ENCODE measurements around the gene TRIP10. TPM values are rescaled to one million over a fixed set of nuclear protein-coding genes. Genes with fewer than 3 reads are reported as not detected.

TRIP10 gene
- total and polyA plus RNA-seq, 2 of the 13 experiments (the other 11 are each of a cell fraction or from before 2014, with no cell fraction given) = 32.5 to 33.2 TPM

DNA sequence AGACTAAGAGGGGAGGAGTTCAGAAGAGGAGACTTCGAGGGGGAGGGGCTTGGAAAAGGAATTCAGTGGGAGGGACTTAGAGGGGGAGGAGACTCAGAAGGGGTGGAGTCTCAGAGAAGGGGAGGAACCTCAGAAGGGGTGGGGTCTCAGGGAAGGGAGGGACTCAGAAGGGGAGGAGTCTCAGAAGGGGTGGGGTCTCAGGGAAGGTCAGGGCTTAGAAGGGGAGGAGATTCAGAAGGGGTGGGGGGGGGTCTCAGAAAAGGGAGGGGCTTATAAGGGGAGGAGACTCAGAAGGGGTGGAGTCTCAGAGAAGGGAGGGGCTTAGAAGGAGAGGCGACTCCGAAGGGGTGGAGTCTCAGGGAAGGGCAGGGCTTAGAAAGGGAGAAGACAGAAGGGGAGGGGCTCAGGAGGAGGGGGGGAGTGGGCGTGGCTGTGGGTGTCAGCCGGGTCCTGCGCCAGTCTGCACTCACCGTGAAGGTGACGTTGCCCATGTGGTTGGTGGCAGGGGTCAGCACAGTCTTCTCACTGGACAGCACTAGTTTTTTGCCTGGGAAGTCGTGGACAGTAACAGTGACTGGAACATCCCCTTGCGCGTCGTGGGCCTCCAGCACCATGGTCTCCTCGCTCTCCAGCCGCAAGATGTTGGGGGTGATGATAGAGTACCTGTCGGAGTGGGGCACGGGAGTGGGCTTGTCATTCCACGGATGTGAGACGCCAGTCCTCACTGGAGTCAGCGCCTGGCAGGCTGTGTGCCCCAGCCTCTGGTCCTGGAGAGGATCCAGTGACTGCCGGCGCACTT is 20.5 kb upstream of the TRIP10 start (continued):
- TF ChIP-seq, protein P1, sequence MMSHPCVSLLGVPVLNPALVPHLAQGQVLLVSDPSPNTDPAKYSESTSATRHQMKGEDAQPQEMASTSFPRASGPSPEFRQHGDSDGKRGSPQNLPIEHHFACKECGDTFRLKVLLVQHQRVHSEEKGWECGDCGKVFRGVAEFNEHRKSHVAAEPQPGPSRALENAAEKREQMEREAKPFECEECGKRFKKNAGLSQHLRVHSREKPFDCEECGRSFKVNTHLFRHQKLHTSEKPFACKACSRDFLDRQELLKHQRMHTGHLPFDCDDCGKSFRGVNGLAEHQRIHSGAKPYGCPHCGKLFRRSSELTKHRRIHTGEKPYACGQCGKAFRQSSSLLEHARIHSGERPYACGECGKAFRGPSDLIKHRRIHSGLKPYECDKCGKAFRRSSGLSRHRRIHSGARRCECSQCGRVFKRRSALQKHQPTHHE (CRISPR knock-in tag; IDR thresholded peaks at IDR 0.05; ENCODE audit: borderline replicate concordance) = no peak
- TF ChIP-seq ZFP36 (IDR thresholded peaks at IDR 0.05; ENCODE audit: borderline replicate concordance, low read depth, low read length, partially characterized antibody) (no peak), HNRNPUL1 (IDR thresholded peaks at IDR 0.05; ENCODE audit: low read depth, low read length) (no peak), ZFP36L1 (CRISPR knock-in tag; IDR thresholded peaks at IDR 0.05) (no peak), NFRKB (IDR thresholded peaks at IDR 0.05) (no peak), ZSCAN9 (CRISPR knock-in tag; IDR thresholded peaks at IDR 0.05; ENCODE audit: borderline replicate concordance) (no peak), ZEB1 (IDR thresholded peaks at IDR 0.05; ENCODE audit: insufficient replicate concordance, low read depth) (no peak), ARNT2 (CRISPR knock-in tag; IDR thresholded peaks at IDR 0.05; ENCODE audit: low read depth) (no peak), ZNF160 (CRISPR knock-in tag; IDR thresholded peaks at IDR 0.05) (no peak), GABPB1 (CRISPR knock-in tag; IDR thresholded peaks at IDR 0.05) (peak; percentile 36), SMAD3 (CRISPR knock-in tag; IDR thresholded peaks at IDR 0.05) (no peak)
- TF ChIP-seq, protein P2, sequence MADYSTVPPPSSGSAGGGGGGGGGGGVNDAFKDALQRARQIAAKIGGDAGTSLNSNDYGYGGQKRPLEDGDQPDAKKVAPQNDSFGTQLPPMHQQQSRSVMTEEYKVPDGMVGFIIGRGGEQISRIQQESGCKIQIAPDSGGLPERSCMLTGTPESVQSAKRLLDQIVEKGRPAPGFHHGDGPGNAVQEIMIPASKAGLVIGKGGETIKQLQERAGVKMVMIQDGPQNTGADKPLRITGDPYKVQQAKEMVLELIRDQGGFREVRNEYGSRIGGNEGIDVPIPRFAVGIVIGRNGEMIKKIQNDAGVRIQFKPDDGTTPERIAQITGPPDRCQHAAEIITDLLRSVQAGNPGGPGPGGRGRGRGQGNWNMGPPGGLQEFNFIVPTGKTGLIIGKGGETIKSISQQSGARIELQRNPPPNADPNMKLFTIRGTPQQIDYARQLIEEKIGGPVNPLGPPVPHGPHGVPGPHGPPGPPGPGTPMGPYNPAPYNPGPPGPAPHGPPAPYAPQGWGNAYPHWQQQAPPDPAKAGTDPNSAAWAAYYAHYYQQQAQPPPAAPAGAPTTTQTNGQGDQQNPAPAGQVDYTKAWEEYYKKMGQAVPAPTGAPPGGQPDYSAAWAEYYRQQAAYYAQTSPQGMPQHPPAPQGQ (CRISPR knock-in tag; IDR thresholded peaks at IDR 0.05; ENCODE audit: borderline replicate concordance) = no peak
- TF ChIP-seq, protein P3, sequence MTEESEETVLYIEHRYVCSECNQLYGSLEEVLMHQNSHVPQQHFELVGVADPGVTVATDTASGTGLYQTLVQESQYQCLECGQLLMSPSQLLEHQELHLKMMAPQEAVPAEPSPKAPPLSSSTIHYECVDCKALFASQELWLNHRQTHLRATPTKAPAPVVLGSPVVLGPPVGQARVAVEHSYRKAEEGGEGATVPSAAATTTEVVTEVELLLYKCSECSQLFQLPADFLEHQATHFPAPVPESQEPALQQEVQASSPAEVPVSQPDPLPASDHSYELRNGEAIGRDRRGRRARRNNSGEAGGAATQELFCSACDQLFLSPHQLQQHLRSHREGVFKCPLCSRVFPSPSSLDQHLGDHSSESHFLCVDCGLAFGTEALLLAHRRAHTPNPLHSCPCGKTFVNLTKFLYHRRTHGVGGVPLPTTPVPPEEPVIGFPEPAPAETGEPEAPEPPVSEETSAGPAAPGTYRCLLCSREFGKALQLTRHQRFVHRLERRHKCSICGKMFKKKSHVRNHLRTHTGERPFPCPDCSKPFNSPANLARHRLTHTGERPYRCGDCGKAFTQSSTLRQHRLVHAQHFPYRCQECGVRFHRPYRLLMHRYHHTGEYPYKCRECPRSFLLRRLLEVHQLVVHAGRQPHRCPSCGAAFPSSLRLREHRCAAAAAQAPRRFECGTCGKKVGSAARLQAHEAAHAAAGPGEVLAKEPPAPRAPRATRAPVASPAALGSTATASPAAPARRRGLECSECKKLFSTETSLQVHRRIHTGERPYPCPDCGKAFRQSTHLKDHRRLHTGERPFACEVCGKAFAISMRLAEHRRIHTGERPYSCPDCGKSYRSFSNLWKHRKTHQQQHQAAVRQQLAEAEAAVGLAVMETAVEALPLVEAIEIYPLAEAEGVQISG (CRISPR knock-in tag; IDR thresholded peaks at IDR 0.05) = no peak; the same call in none of the 2 replicates
- TF ChIP-seq, protein P4, sequence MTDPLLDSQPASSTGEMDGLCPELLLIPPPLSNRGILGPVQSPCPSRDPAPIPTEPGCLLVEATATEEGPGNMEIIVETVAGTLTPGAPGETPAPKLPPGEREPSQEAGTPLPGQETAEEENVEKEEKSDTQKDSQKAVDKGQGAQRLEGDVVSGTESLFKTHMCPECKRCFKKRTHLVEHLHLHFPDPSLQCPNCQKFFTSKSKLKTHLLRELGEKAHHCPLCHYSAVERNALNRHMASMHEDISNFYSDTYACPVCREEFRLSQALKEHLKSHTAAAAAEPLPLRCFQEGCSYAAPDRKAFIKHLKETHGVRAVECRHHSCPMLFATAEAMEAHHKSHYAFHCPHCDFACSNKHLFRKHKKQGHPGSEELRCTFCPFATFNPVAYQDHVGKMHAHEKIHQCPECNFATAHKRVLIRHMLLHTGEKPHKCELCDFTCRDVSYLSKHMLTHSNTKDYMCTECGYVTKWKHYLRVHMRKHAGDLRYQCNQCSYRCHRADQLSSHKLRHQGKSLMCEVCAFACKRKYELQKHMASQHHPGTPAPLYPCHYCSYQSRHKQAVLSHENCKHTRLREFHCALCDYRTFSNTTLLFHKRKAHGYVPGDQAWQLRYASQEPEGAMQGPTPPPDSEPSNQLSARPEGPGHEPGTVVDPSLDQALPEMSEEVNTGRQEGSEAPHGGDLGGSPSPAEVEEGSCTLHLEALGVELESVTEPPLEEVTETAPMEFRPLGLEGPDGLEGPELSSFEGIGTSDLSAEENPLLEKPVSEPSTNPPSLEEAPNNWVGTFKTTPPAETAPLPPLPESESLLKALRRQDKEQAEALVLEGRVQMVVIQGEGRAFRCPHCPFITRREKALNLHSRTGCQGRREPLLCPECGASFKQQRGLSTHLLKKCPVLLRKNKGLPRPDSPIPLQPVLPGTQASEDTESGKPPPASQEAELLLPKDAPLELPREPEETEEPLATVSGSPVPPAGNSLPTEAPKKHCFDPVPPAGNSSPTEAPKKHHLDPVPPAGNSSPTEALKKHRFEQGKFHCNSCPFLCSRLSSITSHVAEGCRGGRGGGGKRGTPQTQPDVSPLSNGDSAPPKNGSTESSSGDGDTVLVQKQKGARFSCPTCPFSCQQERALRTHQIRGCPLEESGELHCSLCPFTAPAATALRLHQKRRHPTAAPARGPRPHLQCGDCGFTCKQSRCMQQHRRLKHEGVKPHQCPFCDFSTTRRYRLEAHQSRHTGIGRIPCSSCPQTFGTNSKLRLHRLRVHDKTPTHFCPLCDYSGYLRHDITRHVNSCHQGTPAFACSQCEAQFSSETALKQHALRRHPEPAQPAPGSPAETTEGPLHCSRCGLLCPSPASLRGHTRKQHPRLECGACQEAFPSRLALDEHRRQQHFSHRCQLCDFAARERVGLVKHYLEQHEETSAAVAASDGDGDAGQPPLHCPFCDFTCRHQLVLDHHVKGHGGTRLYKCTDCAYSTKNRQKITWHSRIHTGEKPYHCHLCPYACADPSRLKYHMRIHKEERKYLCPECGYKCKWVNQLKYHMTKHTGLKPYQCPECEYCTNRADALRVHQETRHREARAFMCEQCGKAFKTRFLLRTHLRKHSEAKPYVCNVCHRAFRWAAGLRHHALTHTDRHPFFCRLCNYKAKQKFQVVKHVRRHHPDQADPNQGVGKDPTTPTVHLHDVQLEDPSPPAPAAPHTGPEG (CRISPR knock-in tag; IDR thresholded peaks at IDR 0.05) = 0 out of 2 replicates have a peak, but pooled peaks have one; percentile 54
- TF ChIP-seq, protein P5, sequence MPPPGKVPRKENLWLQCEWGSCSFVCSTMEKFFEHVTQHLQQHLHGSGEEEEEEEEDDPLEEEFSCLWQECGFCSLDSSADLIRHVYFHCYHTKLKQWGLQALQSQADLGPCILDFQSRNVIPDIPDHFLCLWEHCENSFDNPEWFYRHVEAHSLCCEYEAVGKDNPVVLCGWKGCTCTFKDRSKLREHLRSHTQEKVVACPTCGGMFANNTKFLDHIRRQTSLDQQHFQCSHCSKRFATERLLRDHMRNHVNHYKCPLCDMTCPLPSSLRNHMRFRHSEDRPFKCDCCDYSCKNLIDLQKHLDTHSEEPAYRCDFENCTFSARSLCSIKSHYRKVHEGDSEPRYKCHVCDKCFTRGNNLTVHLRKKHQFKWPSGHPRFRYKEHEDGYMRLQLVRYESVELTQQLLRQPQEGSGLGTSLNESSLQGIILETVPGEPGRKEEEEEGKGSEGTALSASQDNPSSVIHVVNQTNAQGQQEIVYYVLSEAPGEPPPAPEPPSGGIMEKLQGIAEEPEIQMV (CRISPR knock-in tag; IDR thresholded peaks at IDR 0.05; ENCODE audit: low read depth) = no peak

Measured in HepG2 (cell line).